GM19468 (cell line): ENCODE data around the gene ABCA13.

ENCODE experiments used
- ATAC-seq: cut with Tn5 transposase; IDR thresholded peaks from one replicate; pipeline ENCODE4 v1.9.1; 2021; ENCODE audit warnings: mild to moderate bottlenecking, moderate library complexity, moderate number of reproducible peaks; ENCODE audit not compliant: unreplicated experiment; ENCODE audit errors: extremely low read depth

ABCA13 gene

DNA sequence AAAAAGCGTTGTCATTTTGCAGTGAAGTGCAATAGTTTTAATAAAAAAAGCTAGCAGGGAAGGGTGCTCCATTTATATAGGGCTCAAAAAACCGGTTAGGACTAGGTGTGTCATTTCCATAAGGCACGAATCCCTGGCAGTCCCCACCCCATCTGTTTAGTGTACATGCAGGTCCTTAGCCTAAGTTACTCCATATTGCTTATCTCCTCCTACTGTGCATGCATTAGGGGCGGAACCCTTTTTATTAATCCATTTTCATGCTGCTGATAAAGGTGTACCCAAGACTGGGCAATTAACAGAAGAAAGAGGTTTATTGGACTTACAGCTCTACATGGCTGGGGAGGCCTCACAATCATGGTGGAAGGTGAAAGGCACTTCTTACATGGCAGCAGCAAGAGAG lies 301.4 kb downstream of the ABCA13 start:
- ATAC-seq: no peak

DNA sequence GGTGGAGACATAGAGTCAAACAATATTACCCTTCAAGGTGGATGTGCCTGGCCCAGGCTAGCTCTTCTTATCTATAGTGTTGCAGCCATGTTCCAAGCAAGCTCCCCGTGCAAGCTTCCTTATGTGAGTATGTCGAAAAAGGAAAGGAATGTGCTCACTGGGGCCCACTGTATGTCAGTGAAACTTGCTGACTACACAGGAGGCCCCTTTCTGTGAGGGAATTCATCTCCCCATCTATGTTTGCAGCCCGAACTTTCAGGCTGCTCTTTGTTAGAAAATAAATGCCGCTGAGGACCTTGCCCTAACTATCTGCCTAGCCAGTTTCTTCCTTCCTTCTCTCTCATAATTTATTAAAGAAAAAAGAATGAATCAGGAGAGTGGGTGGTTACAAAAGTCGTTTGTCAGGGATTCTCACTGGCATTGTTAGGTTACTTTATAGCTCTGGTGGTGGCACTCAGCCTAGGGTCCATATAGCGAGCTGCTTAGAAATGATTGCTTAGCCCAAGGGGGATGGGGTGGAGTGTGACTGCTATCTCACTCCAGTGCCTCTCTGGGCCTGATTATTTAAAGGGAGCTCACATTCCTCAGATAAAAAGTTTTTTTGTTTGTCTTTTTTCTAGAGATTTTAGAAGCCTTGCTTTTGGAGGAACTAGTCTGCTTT lies 302.1 kb downstream of the ABCA13 start:
- no peak for ATAC-seq

DNA sequence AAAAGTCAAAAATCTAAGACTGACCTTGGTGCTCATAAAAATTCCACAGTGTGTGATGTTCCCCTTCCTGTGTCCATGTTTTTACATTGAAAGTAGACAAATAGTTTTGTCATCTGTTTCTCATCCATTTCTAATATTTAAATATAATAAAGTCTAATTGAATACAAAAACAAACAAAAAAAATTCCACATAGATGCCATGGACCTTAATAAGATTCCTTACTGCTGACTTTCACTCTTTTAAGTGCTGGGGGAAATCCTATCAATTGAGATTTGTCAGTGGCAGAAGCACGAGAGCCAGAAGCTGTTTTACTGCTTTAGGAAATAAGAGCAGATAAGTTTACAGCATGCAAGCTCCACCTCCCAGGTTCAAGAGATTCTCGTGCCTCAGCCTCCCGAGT lies 310.0 kb downstream of the ABCA13 start:
- no peak for ATAC-seq

DNA sequence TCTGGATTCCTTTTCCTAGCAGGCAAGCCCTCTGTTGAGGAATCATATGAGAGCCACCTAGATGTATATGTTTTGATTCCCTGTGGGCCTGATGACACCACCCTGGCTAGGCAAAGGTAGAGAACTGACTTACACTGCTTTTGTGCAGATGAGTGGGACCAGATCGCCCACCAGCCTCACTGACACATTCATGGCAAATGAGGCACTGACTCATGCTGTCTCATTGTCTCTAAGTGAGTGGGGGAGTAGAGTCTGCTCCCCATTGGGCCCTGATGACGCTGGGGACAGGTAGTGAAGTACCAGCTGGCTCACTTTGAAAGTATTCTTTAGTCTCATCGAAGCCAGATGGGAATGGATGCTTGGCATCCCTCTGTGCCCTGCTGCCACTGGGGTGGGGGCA lies 326.3 kb downstream of the ABCA13 start:
- no peak for ATAC-seq

DNA sequence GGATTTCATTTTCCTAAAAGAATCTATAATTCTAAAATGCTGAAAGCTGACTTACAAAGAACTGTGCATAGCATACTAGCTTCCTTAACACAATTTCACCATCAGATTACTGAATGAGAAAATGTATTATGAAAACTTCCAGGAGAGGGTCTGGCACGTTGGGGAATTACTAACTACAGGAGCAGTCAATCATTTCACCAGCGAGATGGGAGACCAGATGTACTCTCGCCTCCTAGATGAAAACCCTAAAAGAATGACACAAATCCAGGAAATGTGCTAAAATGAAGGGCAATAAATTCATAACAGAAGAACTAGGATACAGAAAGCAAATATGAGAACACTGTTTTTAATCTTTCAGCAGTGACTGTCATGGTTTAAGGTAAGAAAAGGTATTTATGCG lies 330.8 kb downstream of the ABCA13 start:
- no peak for ATAC-seq

DNA sequence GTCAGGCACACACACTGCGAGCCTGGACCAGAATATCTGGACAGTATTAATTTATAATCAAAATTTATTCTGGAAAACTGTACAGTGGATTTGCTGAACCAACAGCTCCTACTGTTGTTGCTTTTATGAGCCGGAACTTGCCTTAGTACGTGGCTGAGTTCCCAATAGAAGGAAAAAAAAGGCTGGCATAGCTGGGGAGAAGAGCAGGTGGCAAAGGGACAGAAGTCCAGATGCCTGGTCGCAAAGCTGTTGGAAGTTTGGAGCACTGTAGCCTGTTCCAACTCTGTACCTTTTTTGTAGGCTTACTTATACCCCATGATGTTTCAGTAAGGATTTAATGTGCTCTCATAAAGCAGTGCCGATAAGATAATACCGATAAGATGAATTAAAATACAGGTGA lies 333.8 kb downstream of the ABCA13 start:
- ATAC-seq: no peak

DNA sequence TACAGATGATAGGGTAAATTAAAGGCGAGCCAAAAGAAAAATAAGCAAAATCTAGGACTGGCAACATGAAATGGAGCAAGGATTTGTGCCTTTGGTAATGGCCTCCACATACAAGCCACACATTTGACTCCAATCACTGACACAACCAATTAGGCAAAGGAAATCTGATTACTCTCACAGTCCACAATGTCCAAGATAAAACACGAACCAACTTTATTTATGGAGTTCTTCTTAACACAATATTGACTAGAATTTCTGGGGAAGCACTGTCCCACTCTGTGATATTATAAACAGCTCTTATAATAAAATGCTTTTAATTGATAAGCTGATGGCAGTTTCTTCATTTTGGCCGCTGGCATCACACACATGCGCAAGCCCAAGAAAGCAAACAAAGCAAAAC lies 334.2 kb downstream of the ABCA13 start:
- ATAC-seq: no peak

DNA sequence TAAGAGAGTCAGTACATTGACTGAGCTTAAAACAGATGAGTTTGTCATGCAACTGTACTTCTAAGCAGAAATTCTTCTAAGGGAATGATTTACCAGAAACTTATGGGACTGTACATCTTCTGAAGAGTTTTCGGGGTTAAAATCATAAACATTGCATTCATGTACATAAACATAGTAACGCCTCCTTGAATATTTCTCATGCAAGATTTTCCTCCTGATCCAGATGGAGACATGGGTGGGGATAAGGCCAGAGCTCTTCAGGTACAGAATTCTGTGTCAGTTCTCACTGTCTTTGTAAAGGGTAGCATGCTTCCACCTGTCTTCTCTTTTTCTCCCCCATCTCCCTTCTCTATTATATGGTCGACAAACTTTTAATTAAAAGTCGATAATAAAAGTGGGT lies 335.3 kb downstream of the ABCA13 start:
- ATAC-seq: no peak

DNA sequence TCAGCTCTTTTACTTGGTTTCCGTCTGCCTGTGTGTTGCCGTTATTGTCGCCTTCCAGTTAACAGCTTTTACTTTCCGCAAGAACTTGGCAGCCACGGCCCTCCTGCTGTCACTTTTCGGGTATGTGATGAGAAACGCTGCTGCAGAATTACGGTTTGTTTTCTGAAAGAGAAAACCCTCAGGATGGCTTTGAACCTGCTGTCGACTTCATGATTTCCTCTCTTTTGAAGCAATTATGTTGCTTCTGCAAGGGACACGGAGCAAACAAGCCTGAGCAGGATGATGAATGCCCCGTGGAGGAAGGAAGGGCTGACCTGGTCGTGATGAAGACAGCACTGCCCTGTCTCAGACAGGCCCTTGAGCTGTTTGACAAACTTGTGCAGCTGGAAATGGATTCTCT lies 339.8 kb downstream of the ABCA13 start:
- no peak for ATAC-seq

DNA sequence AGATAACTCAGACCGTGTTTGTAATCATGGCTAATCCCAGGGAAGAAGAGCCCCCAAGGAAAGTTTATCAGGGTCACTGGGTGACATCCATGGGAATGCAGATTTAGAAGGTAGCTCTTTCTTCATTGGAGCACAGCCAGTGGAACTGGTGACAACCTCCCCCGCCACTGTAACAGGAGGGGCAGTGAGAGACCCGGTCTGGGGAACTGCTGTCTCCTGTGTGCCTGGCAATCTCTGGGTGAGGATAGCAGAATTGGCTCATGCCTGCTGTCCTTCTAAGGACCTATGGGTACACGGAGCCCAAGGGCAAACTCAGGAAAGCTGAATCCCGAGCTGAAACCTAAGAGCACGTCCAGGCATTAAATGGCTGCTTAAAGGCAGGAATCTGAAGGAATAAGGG lies 341.6 kb downstream of the ABCA13 start:
- ATAC-seq: no peak

DNA sequence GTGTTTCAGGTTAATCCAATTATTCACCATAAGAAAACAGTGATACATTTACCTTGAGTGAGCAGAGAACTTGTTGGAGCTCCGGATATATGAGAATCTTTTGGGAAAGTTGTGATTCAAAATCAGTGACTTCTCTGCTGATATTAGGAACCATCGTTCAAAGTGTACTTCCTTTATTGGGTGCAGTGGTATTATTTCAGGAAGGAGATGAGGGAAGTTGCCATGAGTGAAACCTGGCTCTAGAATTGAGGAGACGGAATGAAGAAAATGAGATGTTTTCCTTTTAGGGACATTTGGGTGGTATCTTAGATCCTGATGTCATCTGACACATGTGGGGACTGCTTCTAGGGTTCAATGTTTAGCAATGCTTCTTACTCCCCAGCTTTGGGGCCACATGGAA lies 343.9 kb downstream of the ABCA13 start:
- no peak for ATAC-seq

DNA sequence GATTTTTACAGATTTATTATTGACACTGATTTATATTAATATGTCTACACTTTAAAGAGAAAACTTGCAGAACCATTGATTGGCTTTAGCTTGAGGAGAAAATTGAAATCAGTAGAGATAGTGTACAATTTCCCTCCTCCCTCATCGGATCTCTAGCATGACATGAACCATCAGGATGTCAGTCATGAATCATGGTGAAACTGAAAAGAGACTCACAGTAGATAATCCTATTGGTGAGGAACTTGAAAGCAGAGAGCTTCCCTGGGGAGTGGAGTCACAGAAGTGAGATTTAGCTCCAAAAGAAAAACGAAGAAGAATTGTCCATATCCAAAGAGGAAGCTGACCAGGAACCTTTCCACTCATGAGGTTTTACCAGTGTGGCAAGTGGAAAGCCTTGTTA lies 346.8 kb downstream of the ABCA13 start:
- no peak for ATAC-seq

DNA sequence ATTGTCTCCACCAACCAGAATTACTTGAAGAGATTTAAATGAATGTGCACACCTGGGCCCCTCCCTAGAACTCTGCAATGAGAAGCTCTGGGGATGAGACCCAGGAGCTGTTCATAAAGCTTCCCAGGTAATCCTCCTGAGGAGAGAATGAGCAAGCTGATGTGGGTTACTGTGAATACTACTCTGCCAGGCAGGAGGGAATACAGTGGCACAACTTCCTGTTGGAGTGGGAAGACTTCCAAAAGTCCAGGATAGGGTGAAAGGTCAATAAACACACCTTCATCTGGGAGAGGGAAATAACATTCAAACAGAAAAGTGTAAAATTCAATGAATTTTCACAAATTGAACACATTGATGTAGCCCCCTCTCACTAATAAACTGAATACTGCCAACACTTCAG lies 351.4 kb downstream of the ABCA13 start:
- ATAC-seq: no peak

DNA sequence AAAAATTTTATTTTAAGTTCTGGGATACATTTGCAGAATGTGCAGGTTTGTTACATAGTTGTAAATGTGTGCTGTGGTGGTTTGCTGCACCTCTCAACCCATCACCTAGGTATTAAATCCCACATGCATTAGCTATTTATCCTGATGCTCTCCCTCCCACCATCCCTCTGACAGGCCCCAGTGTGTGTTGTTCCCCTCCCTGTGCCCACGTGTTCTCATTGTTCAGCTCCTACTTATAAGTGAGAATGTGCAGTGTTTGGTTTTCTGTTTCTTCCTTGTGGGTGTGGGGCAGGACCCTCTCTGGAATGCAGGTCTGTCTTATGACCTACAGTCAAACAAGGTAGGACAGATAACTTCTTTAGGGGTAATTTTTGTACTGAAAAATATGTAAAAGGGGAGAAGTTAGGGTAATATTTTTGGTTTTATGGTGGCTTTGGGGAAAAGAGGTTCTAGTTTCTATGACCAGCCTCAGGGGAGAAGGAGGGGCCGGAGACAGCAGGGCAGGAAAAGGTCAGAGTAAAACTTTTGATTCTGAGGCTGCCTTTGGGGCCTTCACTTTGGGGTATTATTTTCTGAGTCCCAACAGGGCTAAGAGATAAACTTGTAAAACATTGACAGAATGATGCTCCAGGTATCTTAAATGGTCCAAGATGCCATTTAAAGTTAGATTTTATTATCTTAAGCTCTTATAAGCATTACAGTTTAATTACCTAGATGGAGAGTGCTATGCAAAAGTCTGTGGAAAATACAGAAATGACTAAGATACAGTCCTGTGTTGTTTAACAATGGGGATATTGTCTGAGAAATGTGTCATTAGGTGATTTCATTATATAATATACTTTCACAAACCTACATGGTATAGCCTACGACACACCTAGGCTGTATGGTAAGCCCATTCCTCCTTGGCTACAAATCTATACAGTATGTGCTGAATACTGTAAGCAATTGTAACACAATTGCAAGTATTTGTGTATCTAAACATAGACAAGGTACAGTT lies 354.8 kb downstream of the ABCA13 start:
- no peak for ATAC-seq

DNA sequence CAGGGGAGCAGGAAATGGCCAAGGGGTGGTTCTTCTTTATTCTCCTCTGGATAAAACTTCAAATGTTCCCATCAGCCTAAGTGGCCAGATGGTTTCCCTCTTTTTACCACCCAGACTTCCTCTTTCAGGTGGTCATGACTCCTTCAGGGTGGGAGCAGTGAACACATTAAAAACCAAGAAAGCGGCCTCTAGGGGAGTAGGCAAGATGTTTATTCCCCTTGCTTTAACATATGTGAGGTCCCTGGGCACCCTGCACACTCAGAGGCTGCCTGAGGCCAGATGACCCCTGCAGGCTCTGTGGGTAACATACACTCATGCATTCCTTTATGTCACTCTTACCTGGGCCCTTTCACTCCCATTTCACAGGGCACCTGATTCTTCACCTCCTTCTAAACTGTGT lies 357.4 kb downstream of the ABCA13 start:
- ATAC-seq: no peak

DNA sequence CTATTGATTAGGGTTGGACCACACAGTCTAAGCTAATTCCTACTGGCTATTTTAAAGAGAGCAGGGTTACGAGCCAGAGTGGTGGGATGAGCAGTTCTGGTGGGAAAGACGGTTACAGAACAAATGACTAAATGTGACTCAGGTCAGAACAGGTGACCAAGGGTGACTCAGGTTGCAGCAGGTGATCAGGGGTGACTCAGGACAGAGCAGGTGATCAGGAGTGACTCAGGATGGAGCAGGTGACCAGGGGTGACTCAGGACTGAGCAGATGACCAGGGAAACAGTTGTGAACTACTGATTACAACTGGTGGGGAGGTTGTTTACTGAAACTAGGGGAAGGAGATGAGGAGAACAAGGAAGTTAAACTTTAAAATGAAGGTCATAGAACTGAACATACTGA lies 366.3 kb downstream of the ABCA13 start:
- no peak for ATAC-seq

DNA sequence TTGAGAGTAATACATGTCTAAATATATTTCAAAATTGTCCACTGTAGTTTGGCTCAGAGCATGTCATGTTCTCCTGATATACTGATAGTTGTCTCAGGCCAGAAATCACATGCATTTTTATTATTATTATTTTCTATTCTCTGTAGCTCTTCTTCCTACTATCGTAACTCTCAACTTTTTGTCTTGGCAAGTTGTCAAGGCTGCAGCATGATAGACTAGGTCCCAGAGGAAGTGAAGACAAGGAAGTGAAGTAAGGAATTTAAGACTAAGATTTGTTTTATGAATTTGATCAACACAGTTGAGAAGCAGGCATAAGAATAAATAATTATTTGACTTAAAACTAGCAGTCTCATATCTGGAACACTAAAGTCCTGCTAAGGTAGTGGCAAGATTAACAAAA lies 369.5 kb downstream of the ABCA13 start:
- no peak for ATAC-seq

DNA sequence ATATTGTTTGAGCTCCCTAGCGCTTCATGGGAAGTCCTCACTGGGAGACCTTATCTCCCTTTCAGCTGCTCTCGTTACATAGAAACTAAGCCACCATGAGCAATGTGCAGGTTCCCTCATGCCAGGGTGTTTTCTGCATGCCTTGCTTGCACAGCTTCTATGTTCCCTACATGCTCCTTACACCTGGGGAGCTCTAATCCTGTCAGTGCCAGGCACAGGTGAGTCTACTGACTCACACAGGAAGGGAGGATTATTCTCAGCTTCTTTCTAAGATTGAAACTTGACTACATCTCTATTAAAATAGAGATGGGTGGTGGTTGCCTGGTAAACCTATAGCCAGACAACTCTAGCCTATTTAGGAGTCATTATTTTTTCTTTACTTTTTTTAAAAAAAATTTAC lies 377.4 kb downstream of the ABCA13 start:
- no peak for ATAC-seq

DNA sequence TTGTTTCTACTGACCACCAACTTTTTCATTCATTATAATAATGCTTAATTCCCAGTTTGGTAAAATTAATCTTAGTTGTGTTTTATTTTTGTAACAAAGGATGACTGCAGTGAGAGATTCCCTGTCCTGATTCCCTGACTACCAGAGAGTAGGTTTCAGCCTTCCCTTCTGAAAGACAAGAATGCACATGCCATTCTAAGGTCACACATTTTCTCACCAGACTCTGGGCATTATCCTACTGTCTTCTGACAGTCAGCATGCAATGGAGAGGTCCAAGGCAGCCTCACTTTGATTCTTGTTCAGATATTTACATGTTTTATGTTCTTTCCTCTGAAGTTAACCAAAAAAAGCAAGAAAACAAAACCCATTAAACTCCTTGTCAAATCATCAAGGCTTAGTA lies 380.4 kb downstream of the ABCA13 start:
- ATAC-seq: no peak

DNA sequence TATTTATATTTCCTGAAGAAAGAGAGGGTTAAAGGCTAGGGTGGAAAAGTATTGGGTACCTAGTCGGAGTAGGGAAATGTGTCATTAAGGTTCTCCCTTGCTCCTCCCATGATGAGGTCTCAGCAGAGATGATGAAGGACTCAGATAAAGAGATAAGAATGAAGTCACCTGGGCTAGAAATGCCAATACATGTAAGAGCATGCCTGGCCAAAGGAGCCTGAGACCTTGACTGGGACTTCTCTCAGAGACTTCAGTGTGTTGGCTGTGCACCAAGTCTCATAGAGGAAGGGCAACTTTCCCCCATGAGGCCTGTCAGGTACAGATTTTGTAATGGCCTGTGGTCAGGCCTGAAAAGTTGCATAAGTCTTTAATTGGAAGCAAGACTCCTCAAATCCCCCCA lies 392.1 kb downstream of the ABCA13 start:
- no peak for ATAC-seq

DNA sequence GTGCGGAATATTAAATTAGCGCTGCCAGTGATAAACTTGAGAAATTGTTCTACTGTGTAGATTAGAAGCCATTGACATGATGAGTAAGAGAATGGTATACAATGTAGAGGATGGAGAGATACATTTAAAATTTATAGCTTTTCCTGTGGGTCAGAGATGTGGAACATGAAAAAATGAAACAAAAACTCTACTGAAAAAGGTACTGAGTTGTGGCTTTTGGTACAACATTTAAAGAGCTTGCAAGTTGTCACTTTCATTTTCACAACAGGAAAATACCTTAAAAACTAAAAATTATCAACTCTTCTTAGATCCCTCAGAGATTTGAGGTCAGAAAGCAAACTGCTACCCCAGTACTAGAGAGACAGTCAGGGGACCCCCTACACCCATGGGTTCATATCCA lies 404.3 kb downstream of the ABCA13 start:
- no peak for ATAC-seq

DNA sequence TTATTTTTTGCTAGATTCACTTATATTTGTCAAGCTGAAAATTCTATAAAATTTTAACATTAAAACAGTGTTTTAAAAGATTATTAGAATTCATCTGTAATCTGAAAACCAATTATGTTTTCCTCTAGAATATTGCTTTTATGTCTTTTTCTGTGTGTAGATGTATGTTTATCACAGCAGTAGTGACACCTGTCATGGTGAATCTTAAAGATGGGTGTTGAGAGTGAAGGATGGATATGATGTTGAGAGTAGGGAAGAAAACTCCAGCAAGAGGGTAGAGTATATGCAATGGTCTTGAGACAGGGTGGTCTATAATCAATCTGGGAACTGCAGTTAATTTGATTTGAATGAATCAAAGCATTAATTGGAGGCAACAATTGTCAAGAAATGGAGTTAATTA lies 416.2 kb downstream of the ABCA13 start:
- ATAC-seq: no peak
